Stimulated activated CD8-positive, alpha-beta memory T cell treated with anti-CD3 and anti-CD28 coated beads, Interleukin-12 subunit alpha, Interleukin-12 subunit beta, amount 100 ng/mL, for 1 hour (primary cell): ENCODE measurements around the gene GPT2.
A peak's percentile ranks its signal among the peaks of the same experiment; 100 is the strongest.

Experiments
- DNase-seq: peaks from one replicate; pipeline ENCODE4 v3.0.0-alpha.2; 2020; ENCODE audit warnings: low read depth

Gene GPT2

DNA sequence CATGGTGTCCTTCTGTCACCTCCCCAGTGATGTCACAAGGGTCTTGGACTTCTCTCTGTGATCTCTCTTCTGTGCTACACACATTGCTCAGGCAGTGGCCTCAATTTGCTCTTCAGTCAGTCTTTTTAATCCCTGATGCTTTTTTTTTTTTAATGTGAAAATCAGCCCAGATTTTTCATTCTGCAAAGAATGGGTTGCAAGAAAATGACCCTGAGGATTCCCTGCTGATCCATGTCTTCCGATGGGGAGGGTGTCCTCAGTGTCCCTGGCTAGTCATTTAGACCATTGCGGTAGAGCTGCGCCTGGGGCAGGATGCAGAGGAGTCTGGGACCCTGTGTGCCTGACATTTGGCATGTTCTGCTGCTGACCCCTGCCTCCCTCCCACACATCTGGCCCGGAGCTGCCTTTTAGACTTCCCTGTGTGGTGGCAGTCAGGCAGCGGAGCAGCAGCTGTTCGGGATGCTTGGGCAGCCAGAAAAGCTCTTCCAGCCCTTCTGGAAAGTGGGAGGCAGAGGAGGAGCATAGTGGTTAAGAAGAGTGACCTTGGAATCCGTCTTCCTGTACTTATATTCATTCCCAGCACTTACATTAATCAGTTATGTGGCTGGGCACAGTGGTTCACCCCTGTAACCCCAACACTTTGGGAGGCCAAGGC lies 12.3 kb downstream of the GPT2 start:
- DNase-seq, result no peak

DNA sequence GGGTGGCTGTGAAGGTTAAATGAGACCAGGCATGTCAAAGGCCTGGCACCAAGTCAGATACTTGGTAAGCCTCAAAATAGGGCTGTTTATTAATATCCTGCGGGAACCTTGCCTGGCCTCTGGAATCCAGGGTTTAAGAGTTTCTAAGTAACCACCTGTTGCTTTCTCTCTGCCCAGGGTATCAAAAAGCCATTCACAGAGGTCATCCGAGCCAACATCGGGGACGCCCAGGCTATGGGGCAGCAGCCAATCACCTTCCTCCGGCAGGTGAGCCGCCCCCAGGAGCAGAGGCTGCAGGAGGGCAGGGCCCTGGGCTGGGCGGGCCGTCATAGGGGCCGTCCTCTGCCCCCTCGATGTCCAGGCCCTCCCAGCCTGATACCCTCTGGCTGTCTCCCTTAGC lies 13.3 kb downstream of the GPT2 start:
- no peak for DNase-seq

DNA sequence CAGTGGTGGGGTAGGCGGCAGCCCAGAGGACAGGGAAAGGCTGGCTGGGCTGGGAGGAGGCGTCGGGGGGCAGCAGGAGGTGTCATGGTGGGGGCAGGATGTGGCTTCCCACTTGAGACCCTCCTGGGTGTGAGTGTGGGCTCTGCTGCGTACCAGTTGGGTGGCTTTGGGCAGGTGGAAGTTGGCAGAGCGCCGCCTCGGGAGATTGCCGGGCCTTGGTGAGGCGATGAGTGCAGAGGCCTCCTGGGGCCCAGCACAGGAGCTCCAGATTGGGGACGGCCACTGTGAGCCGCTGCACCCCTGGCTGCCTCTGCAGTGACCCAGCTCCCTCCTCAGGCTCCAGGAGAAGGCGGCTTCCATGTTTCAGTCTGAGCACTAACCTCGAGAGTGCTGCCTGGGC lies 13.8 kb downstream of the GPT2 start:
- no peak for DNase-seq

DNA sequence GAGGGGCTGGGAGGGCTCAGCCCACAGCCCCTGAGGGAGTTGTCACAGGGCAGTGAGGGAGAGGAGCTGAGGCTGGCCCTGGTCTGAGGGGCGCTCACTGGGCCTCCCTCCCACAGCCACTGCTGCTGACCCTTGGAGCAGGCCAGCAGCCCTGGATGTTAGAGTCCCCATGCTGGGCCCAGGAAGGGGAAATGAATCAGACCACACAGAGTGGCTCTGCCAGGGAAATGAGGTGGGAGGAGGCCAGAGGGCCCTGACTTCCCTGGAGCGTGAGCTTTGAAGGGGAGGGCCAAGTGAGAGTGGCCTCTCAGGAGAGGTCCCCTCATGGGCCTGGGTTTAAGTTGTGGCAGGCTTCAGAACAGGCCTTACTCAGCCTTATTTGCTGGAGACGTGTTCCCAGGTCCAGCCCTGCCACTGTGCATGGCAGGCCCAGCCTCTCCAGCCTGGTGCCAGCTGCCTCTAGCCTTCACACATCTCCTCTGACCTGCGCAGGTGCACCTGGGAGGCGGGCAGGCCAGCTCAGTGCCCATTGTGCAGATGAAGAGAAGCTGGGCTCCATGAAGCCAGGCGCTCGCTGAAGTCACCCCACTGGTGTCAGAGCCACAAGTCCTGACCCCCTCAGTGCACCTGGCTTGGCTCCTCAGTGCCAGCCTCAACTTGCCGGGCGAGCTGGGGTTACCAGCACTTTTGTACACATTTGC lies 15.4 kb downstream of the GPT2 start:
- no peak for DNase-seq

DNA sequence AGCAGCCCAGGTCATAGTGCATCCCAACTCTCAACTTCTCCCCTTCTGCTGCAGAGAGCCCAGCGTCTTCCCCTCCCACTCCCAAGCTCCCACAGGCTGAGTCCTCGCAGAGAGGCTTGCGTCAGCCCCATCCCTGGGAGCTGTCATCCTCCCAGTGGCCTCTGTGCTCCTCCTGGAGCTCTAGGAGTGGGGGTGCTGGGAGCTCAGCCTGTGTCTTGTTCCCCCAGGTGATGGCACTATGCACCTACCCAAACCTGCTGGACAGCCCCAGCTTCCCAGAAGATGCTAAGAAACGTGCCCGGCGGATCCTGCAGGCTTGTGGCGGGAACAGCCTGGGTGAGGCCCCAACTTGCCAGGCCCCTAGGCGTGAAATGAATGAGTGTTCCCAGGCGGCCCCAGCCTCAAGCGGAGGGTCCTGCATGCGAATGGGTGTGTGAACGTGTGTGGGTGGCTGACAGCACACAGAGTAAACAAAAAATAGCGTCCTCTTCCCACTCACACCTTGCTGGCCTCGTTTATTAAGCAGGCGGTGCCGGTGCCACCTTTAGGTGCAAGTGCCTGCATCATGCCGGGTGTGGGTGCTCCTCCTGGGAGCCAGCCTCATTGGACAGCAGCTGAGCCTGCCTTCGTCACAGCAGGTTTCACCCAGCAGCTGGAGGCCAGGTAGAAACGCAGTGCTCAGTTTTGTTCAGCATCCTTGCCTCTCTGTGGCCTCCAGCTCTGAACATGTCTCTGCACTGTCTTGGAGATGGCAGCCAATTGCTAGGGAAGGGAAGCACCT lies 16.5 kb downstream of the GPT2 start:
- no peak for DNase-seq

DNA sequence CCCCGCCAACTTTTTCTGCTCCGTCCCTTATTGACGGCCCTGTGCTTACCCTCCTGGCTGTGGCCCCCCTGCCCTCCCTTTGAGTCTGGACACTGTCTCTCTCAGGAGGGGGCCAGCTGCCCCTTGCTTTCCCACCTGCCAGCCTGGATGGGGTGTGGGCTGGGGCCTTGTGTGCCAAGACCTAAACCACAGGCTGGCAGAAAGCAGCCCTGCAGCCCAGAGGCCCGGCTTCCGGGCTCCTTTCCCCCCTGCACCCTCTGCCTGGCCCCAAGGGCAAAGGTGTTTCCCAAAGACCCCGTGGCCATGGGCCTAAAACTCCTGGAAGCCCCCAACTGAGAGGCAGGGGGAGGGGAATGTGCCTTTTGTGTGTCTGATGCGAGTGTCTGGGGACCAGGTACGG lies 17.5 kb downstream of the GPT2 start:
- DNase-seq, result no peak

DNA sequence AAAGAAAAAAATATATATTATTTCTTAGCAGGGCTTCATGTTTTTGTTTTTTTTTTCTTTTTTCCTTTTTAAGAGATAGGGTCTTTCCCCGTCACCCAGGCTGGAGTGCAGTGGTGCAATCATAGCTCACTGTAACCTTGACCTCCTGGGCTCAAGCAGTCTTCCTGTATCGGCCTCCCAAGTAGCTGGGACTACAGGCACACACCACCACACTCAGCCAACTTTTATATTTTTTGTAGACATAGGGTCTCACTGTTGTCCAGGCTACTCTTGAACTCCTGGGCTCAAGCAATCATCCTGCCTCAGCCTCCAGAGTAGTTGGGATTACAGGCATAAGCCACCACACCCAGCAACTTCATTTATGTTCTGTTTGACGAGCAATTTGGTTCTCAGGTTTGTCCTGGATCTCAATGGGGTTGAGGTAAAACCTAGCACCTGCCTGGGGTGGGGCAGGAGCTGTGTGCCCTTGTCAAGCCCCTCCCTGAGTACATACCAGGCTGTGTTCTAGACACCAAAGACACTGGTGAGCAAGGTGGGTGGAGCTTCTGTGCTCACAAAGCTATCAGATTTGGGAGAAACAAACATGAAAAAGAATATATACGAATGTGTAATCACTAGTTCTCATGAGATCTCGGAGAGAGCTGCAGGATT lies 19.2 kb downstream of the GPT2 start:
- no peak for DNase-seq

DNA sequence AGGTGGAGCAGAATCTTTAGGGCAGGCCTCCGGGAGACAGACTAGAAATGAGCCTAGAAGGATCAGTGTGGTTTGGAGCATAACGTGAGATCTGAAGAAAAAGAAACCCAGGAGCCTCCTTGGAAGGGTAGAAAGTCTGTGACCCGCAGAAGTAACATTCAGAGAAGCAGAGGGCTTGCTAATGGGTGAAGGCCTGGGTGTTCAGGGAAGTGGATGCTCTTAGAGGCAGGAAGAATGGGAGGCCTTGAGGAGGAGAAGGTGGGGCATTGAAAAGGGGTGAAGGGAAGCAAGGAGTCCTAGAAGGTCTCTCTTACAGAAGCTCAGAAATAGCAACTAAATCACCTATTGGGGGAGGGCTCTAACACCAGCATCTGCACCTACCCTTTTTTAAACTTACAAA lies 20.3 kb downstream of the GPT2 start:
- no peak for DNase-seq

DNA sequence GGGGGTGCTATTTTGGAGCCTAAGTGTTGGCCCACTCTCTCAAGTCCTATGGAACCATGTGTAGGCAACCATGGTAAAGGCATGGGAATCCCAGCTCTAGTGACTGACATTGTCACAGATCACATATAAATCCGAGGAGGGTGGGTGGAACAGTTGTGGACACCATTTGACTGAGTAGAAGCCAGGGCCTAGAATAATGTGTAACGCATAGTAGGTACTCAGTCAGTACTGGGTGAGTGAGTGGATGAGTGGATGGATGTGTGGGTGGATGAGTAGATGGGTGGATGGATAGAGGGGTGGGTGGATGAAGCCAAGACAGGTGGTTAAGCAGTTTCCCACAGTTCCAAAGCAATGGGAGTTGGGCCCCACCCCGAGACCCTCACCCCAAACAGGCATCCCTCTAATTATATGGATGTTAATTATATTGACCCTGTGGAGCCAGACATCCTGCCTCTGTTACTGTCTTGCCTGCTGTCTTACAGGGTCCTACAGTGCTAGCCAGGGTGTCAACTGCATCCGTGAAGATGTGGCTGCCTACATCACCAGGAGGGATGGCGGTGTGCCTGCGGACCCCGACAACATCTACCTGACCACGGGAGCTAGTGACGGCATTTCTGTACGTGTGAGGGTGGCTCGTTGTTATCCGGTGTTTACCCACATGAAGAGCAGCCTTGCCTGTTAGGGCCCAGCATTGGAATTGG lies 22.3 kb downstream of the GPT2 start:
- no peak for DNase-seq

DNA sequence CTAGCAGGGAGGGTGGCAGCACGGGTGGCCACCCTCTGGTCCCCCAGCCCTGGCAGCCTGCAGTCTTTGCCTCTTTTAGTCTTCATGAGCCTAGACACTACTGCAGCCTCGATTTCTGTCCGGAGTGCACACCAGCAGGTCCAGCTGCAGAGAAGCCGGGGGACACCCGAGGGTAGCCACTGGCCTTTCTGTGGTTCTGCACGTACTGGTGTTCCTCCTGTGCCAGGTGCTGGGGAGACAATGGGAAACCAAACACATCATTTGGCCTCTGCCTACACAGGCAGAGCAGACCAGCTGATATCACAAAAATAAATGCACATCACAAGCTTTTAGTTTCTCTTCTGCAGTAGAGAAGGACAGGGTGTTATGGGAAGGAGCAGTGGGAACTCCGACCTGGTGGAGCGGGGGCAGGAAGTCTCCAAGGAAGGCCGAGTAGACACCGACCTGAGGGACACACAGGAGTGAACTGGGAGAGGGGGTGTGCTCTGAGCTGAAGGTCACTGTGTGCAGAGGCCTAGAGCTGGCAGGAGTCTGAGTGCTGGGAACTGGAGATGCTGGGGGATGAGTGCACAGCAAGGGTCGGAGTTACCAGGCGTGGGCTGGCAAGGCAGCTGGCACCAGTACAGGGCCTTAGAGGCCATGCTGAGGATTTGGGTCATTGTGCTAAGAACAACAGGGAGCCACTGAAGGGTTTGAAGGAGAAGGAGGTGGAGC lies 23.1 kb downstream of the GPT2 start:
- no peak for DNase-seq

DNA sequence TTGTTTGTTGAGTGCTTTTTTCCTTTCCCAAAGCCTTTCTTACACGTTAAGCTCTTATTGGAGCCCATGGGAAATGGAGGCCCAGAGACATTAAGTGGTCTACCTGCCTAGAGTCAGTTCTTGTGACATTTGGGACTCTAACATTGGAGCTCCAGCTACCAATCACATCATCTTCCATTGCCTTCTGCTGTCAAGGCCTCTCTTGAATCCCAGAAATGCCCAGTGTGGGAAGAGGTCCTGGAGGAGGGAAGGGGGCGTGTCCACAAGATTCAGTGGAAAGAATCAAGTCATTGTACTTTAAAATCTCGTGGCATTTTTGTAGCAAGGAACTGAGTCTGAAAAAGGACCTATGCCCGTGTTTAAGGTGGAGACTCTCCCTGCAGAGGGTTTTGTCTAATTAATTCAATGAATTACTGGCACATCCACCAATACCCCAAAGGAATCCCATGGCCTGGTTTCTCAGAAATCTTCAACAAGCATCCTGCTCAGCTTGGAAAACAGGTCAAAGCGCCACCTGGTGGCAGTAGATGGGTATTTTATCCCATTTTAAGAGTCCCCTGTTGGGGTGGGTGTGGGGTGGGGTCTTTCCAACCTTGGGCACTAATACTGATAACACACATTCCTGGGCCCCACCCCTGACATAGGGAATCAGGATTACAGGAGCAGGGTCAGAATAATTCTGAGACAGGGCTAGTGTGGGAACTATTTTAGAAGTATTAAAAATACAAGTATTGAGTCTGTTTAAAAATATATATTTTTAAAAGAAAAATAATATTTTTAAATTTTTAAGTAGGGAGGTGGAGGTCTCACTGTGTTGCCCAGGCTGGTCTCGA lies 24.6 kb downstream of the GPT2 start:
- peak; percentile 48 for DNase-seq

DNA sequence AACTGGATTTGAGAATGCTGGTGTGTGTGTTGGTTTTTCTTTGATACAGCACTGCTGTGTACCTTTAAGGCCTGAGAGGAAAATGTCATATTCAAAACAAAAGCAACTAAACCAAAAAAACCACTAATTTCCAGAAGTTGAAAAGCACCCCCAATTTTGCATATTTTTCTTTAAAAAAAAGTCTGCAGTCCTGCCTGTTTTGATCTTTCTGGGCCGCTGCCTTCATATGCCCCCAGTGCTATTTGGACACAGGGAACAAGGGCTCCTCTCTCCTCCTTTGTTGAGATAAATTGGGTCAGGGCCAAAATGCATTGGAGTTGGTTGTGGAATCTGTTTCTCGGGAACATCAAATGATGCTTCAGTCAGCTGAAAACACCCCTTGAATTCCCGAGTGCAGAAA lies 26.9 kb downstream of the GPT2 start:
- DNase-seq, result no peak

DNA sequence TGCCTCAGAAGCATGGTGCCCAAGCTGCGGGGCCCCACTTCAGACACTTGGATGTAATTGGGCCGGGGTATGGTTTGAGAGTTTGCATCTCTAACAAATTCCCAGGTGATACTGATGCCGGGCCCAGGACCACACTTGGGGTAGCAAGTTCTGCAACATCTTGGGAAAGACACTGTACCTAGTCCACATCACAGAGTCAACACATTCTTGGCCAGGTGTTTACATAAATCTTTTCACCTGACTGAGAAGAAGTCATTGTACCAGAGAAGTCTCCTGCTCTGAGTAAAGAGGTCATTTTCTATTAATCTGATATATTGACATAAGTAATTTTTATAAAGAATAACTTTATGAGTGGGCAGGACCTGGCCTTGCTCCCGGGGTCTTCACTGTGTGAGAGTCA lies 27.5 kb downstream of the GPT2 start:
- DNase-seq, result no peak

DNA sequence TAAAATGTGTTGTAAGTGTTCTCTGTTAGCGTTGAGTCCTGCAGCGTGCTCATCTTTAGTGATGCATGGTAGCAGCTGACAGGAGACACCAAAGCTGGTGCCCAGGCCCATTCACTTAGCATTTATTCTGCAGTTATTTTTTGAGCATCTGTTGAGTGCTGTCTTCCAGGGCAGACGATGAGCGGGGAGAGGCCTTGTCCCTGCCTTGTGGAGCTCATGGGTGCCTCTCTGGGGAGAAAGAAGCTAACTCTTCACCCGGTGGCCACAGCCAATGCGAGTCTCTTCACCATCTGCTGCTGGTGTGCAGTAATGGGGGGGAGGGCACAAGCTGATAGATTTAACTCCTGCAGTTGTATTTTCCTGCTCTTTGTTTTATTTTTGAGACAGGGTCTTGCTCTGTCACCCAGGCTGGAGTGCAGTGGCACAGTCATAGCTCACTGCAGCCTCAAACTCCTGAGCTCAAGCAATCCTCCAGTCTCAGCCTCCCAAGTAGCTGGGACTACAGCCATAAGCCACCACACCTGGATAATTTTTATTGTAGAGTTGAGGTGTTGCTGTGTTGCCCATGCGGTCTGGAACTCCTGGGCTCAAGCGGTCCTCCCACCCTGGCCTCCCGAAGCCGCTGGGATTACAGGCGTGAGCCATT lies 30.5 kb downstream of the GPT2 start:
- no peak for DNase-seq

DNA sequence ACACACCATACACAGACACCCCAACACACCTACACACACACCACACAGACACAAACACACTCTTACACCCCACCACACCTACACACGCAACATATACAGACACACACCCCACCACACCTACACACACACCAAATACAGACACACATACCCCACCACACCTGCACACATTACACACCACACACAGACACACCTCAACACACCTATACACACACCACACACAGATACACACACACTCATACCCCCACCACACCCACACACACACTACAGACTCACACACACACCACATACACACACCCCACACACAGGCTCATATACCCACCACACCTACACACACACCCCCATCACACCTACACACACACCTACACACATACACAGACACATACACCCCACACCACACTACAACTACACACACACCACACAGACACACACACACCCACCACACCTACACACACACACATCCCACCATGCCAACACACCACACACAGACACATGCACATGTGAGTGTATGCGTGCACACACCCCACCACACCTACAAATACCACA lies 31.4 kb downstream of the GPT2 start:
- DNase-seq, result no peak

DNA sequence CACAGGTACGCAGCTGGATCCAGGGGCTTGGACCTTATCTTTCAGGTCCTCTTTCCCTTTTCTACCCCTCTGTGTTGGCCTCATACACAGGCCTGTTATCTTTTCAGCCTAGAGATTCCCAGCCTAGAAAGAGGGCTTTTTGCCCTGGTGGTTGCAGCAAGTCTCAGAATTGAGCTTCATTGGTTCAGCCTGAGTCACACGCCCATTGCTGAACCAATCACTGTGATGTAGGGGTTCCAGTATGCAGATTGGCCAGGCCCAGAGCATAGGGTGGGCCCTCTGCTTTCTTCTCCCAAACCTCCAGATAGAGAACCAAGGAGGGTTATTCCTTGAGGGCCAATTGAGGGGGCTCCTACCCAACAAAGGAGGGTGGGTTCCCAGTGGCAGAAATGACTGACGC lies 32.8 kb downstream of the GPT2 start:
- no peak for DNase-seq

DNA sequence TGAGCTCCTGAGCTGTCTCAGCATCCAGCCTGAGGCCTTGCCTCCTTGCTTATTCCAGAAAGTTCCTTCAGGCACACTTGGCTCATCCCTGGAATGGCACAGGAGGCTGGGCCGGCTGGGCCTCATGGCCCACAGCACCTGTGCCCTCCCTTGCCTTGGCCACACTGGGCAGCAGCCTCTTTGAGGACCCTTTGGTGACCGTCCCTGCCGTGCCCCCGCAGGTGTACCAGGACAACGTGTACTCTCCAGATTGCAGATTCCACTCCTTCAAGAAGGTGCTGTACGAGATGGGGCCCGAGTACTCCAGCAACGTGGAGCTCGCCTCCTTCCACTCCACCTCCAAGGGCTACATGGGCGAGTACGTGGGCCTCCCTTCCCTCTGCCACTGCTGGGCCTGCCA lies 34.2 kb downstream of the GPT2 start:
- DNase-seq, result no peak

DNA sequence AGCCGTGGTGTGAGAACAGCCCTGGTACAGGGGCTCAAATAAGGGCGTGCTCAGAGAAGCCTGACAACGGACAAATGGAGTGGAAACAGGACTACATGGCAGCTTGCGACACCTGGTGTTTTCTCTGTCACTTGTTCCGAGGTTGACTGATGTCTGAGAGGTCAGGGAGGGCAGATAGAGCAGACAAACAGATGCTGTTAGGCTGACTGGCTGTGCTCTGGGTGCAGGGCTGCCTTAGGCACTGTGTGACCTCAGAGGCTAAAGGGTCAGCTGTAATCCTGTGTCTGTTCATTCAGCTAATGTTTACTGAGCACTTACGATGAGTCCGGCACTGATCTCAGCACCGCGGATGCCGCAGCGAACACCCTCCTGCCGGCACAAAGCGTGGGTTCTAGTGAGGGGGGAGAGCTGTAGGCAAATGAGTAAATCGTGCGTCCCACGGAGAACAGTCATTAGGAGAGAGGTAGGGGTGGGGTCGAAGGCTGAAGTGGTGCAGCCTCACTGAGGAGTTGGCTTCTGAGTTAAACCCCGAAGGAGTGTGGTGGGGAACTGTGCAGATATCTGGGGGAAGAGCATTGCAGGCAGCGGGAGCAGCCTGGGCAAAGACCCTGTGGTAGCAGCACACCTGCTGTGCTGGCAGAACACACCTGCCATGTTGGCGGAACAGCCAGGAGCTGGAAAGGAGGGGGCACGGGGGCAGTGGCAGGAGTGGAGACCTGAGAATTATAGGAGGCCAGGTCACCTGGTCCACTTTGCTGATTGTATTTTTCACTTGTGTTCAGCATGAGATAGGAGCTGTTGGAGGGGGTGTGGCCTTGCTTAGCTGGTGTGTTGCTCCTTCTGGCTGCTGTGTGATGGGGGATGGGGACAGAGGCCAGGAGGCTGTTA lies 35.0 kb downstream of the GPT2 start:
- DNase-seq, result no peak
